ENCODE results near the gene CAVIN1.

DNA sequence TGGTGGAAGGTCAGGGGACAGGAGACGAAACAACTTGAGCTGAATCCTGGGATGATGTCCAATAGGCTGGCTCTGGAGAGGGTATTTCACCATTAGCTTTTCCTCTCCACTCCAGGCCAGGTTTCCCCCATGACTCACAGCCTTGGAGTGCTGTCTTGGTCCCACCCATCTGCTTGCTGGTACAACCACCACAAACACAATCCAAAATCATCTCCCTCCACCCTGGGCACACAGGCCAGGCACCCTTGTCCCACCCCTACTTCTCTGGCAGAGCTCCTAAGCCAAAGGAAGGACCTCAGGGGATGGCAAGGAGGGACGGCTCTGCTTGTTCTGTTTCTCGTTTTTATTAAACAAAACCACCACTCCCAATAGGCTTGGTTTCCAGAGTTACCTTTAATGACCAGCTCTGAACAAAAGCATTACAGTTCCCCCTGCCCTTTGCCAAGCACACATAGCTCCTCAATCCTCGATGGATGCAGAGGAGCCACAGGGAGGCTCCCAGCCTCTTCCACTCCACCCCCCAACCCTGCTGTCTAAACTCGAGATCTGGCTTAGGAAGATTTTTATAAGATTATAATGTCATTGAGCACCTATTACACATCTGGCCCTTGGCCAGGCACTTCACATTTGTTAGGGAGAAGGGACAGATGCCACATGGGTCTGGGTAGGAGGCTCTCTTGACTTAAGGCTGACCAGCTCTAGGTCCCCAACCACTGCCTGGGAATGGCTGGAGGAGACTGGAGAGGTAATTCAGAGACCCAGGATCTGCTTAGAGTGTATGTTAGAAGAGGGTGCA lies 13.3 kb downstream of the CAVIN1 start:
- TF ChIP-seq ZNF274 (IDR thresholded peaks at IDR 0.05; ENCODE audit: low read depth, low read length), result no peak
- no peak for TF ChIP-seq YY1 (IDR thresholded peaks at IDR 0.05; ENCODE audit: insufficient read depth, insufficient read length)
- TF ChIP-seq SUZ12 (IDR thresholded peaks at IDR 0.05; ENCODE audit: extremely low read depth, insufficient read depth, insufficient read length), result no peak

All from NT2/D1 (cell line).